Measurements from ENCODE around the gene ACO1. TPM values are rescaled to one million over a fixed set of nuclear protein-coding genes. Genes with fewer than 3 reads are reported as not detected.

ACO1 gene
- total and polyA plus RNA-seq, 12 donors = 7.1 to 77.6 (median 65.1) TPM

DNA sequence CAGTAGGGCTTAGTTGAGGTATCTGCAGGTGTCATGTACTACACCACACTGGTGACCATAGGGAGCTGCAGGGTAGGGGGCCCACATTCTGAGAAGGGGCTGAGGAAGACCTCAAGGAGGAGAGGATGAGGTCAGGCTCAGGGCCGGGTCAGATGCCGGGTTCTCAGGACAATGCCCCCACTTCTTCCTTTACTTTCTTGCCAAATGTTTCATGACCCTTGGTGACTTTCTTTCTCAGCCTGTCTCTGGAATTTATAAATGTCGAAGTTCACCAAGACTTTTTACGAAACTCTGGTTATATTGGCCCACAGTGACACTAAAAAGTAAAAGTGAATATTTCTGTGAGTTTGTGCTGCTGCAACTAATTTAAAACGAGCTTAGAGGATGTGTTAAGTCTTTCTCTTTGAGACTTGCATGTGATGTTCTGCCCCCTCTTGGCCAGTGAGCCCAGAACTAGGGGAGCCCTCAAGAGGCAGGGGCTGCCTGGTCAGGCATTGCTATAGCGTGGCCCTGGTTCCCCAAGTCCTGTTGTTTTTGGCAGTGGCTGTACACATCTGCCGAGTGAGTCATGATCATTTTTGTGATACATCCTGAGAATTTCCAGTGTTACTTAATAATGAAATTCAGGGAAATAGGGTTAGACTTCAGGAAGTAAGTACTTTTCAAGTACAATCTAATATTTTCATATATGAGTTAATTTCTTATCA lies 11.2 kb downstream of the ACO1 start:
- intact Hi-C loops (cut with DNase I) = loop anchor here in 2 of 10 donors (5.0 to 10.0 kb wide), 2 partner anchors 52 to 59 kb away; no protein-coding TSS in a partner anchor
- TF ChIP-seq, protein P1, sequence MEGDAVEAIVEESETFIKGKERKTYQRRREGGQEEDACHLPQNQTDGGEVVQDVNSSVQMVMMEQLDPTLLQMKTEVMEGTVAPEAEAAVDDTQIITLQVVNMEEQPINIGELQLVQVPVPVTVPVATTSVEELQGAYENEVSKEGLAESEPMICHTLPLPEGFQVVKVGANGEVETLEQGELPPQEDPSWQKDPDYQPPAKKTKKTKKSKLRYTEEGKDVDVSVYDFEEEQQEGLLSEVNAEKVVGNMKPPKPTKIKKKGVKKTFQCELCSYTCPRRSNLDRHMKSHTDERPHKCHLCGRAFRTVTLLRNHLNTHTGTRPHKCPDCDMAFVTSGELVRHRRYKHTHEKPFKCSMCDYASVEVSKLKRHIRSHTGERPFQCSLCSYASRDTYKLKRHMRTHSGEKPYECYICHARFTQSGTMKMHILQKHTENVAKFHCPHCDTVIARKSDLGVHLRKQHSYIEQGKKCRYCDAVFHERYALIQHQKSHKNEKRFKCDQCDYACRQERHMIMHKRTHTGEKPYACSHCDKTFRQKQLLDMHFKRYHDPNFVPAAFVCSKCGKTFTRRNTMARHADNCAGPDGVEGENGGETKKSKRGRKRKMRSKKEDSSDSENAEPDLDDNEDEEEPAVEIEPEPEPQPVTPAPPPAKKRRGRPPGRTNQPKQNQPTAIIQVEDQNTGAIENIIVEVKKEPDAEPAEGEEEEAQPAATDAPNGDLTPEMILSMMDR (IDR thresholded peaks at IDR 0.05) = peak in 5 of 9 donors; percentile 14 to 44 (median 36)
- 40 to 51% methylated on average over 7 of the region's 7 CpGs for WGBS, 2 donors
- Histone ChIP-seq H3K9me3 (no peaks in the 10 kb centered on the region), H3K27me3 (no peaks in the 10 kb centered on the region), H3K27ac (peak overlapping the region in 6 of 10 donors; percentile 37 to 81 (median 52)), H3K4me3 (no peak overlapping the region), H3K36me3 (peaks cover 0 to 4% (median 0%) of the 10 kb centered on the region in 9 donors), H3K4me1 (peaks cover 0 to 45% (median 13%) of the 10 kb centered on the region in 9 donors)
- ATAC-seq (peak; percentile 83 to 96 (median 90)), DNase-seq (peak; percentile 45 to 50)

DNA sequence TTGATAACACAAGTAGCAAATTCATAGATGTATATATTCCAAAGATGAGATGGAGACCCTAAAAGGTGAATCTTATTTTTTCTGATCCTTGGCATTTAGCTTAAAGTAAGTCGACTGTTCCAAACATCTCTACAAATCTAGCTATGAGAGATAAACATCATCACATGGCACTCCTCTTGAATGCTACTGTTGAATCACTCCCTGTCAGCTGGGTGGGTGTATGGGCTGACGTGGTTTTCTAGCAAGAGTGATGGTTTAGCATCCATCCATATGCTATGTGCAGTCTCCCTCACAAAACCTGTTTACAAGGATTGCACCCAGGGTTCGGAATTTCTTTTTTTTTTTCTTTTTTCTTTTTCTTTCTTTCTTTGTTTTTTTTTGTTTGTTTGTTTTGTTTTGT lies 13.8 kb downstream of the ACO1 start:
- Histone ChIP-seq H3K4me3 (no peak overlapping the region), H3K27me3 (no peaks in the 10 kb centered on the region), H3K9me3 (no peaks in the 10 kb centered on the region), H3K36me3 (peaks cover 0 to 4% (median 0%) of the 10 kb centered on the region in 9 donors), H3K27ac (no peak overlapping the region), H3K4me1 (peaks cover 0 to 48% (median 15%) of the 10 kb centered on the region in 9 donors)
- no peak for DNase-seq
- 89 to 95% methylated on average over 3 of the region's 3 CpGs for WGBS, 2 donors
- no peak for ATAC-seq
- TF ChIP-seq, protein P1 (IDR thresholded peaks at IDR 0.05) = no peak
- intact Hi-C loops (cut with DNase I) = loop anchor here in 2 of 10 donors (5.0 to 10.0 kb wide), 2 partner anchors 49 to 57 kb away; no protein-coding TSS in a partner anchor

DNA sequence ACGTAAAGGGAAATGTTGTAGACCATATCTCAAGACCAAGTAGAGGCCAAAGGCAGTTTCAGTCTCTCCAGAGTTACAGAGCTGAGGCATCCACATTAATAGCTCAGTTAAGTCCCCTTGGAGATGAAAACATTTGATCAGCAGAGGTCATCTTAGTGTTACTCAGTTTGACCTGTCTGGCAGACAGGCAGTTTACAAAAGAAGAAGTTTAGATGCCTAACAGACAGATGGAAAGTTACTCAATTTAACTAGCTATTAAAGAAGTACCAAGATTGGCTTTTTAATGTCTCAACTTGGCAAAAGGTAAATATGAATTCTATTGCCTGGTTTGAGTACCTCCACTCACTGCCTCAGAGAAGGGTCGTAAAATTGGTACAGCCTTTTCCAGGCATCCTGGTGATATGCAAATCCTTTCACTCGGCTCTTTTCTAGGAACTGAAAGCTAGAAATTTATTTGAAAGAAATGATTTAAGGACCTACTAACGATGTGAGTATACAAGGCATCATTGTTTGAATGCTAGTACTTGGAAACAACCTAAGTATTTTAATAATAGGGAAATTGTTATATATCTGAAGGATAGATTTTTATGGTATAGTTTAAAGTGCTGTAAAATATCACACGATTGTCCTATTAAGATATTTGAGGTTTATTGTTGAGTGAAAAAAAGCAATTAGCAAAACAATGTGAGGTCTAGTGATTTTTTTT lies 14.8 kb downstream of the ACO1 start:
- Histone ChIP-seq H3K4me1 (peaks cover 0 to 47% (median 15%) of the 10 kb centered on the region in 9 donors), H3K27ac (no peak overlapping the region), H3K36me3 (no peaks in the 10 kb centered on the region), H3K9me3 (no peaks in the 10 kb centered on the region), H3K4me3 (no peak overlapping the region), H3K27me3 (no peaks in the 10 kb centered on the region)
- no peak for ATAC-seq
- TF ChIP-seq, protein P1 (IDR thresholded peaks at IDR 0.05) = no peak
- 73 to 81% methylated on average over 5 of the region's 5 CpGs for WGBS, 2 donors
- no peak for DNase-seq
- intact Hi-C loops (cut with DNase I) = loop anchor here in 2 of 10 donors (5.0 to 10.0 kb wide), 2 partner anchors 48 to 56 kb away; no protein-coding TSS in a partner anchor

DNA sequence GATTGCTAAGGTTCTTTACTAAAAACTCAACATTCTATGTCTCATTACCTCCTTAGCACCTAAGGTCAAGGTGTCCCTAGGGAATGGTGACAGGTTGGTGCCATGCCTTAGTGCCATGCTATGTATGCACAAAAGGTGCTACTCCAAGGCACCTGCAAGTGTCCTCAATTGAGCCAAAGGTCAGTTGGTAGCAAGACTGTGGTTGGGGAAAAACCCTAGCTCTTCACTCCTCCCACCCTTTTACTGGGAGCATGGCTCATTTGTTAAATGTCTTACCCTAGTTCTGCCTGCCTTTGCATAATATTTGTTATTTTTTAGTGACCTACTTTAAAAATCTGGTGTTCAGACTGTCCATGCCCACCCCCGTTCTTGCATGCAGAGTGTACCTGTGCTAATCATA lies 17.0 kb downstream of the ACO1 start:
- WGBS, 2 donors = 92 to 100% methylated on average over 1 of the region's 1 CpG
- Histone ChIP-seq H3K36me3 (peaks cover 0 to 15% (median 13%) of the 10 kb centered on the region in 9 donors), H3K9me3 (peaks cover 0 to 10% (median 0%) of the 10 kb centered on the region in 11 donors), H3K27me3 (no peaks in the 10 kb centered on the region), H3K4me1 (peaks cover 0 to 29% (median under 1%) of the 10 kb centered on the region in 9 donors), H3K27ac (no peak overlapping the region), H3K4me3 (no peak overlapping the region)
- ATAC-seq (no peak), DNase-seq (no peak)
- TF ChIP-seq, protein P1 (IDR thresholded peaks at IDR 0.05) = no peak
- intact Hi-C loops (cut with DNase I) = loop anchor here in 1 of 10 donors (10.0 kb wide), 1 partner anchor 53 kb away; no protein-coding TSS in a partner anchor

All from heart right ventricle (tissue), 16 donors.